HEK293 (cell line): ENCODE measurements around the gene TM6SF1.

Experiments used
- GFI1B ChIP-seq: fragments of 450-650 bp; formaldehyde crosslinking; IDR thresholded peaks from 2 replicates; pipeline ENCODE4 v1.5.1; 2016; ENCODE audit warnings: missing biosample characterization, missing genetic modification characterization
- GLI2 ChIP-seq: fragments of 450-650 bp; formaldehyde crosslinking; IDR thresholded peaks from 2 replicates; pipeline ENCODE4; 2017; ENCODE audit warnings: missing biosample characterization, missing genetic modification characterization, low read depth, borderline replicate concordance
- ZEB2 ChIP-seq: fragments of 450-650 bp; formaldehyde crosslinking; IDR thresholded peaks from 2 replicates; pipeline ENCODE4 v1.5.1; 2016; ENCODE audit warnings: missing biosample characterization, missing genetic modification characterization
- ZFP37 ChIP-seq: fragments of 450-650 bp; formaldehyde crosslinking; IDR thresholded peaks from 2 replicates; pipeline ENCODE4 v1.5.1; 2016; ENCODE audit warnings: missing biosample characterization, missing genetic modification characterization
- ZIC2 ChIP-seq: fragments of 450-650 bp; formaldehyde crosslinking; IDR thresholded peaks from 2 replicates; pipeline ENCODE4 v1.5.1; 2016; ENCODE audit warnings: missing biosample characterization, missing genetic modification characterization
- ZNF10 ChIP-seq: fragments of 450-650 bp; formaldehyde crosslinking; IDR thresholded peaks from 2 replicates; pipeline ENCODE4 v1.5.1; 2017; ENCODE audit warnings: missing biosample characterization, missing genetic modification characterization
- ZNF560 ChIP-seq: fragments of 450-650 bp; formaldehyde crosslinking; IDR thresholded peaks from 2 replicates; pipeline ENCODE4 v1.5.1; 2017; ENCODE audit warnings: missing biosample characterization, missing genetic modification characterization, borderline replicate concordance
- ZNF561 ChIP-seq: fragments of 450-650 bp; IDR thresholded peaks from 2 replicates; pipeline ENCODE4 v1.5.1; 2018; ENCODE audit warnings: missing biosample characterization, missing genetic modification characterization, borderline replicate concordance
- ZNF610 ChIP-seq: fragments of 450-650 bp; formaldehyde crosslinking; IDR thresholded peaks from 2 replicates; pipeline ENCODE4 v1.5.1; 2016; ENCODE audit warnings: missing biosample characterization, missing genetic modification characterization, borderline replicate concordance
- TF ChIP-seq, protein P1 (sequence below): fragments of 450-650 bp; formaldehyde crosslinking; IDR thresholded peaks from 2 replicates; pipeline ENCODE4 v1.5.1; 2016; ENCODE audit warnings: missing biosample characterization, missing genetic modification characterization
- TF ChIP-seq, protein P2 (sequence below): fragments of 450-650 bp; formaldehyde crosslinking; IDR thresholded peaks from 2 replicates; pipeline ENCODE4 v1.5.1; 2017; ENCODE audit warnings: missing biosample characterization, missing genetic modification characterization

DNA sequence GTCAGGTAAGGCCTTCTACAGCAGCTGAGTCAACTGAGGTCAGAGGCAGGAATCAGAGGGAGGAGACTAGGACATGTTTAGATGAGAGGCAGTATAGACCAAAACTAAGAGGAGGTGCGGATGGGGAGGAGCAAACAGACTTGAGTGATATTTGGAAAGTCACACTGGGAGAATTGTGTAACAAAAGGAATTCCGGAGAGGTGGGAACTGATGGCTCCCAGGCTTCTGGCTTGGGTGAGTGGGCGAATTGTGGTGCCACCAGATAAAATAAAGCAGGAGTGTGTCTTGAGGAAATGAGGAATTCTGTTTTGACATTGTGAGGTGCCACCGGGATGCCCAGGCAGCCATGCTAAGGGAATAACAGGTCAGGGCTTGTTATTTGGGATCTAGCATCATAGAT, 3.3 kb upstream of the TM6SF1 start:
- no peak for TF ChIP-seq GLI2
- TF ChIP-seq, protein P1, sequence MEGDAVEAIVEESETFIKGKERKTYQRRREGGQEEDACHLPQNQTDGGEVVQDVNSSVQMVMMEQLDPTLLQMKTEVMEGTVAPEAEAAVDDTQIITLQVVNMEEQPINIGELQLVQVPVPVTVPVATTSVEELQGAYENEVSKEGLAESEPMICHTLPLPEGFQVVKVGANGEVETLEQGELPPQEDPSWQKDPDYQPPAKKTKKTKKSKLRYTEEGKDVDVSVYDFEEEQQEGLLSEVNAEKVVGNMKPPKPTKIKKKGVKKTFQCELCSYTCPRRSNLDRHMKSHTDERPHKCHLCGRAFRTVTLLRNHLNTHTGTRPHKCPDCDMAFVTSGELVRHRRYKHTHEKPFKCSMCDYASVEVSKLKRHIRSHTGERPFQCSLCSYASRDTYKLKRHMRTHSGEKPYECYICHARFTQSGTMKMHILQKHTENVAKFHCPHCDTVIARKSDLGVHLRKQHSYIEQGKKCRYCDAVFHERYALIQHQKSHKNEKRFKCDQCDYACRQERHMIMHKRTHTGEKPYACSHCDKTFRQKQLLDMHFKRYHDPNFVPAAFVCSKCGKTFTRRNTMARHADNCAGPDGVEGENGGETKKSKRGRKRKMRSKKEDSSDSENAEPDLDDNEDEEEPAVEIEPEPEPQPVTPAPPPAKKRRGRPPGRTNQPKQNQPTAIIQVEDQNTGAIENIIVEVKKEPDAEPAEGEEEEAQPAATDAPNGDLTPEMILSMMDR (tag by site-specific recombination) = no peak
- no peak for TF ChIP-seq ZNF561 (tag by site-specific recombination)
- TF ChIP-seq ZFP37 = no peak
- TF ChIP-seq GFI1B (tag by site-specific recombination) = no peak
- no peak for TF ChIP-seq ZNF560
- no peak for TF ChIP-seq ZIC2 (tag by site-specific recombination)
- TF ChIP-seq, protein P2, sequence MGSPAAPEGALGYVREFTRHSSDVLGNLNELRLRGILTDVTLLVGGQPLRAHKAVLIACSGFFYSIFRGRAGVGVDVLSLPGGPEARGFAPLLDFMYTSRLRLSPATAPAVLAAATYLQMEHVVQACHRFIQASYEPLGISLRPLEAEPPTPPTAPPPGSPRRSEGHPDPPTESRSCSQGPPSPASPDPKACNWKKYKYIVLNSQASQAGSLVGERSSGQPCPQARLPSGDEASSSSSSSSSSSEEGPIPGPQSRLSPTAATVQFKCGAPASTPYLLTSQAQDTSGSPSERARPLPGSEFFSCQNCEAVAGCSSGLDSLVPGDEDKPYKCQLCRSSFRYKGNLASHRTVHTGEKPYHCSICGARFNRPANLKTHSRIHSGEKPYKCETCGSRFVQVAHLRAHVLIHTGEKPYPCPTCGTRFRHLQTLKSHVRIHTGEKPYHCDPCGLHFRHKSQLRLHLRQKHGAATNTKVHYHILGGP (tag by site-specific recombination) = no peak
- TF ChIP-seq ZNF10 = no peak
- no peak for TF ChIP-seq ZNF610
- TF ChIP-seq ZEB2 = no peak
